HepG2 (cell line): ENCODE measurements around the gene MYH10. TPM values are rescaled to one million over a fixed set of nuclear protein-coding genes. Genes with fewer than 3 reads are reported as not detected.

Experiments used
- BRCA1 ChIP-seq: sonication (generic); formaldehyde crosslinking; IDR thresholded peaks from 2 replicates; pipeline ENCODE4 v1.4.0; 2020; ENCODE audit warnings: missing genetic modification reagents
- DNMT1 ChIP-seq: sonication (generic); formaldehyde crosslinking; IDR thresholded peaks from 2 replicates; pipeline ENCODE4 v1.5.1; 2020; ENCODE audit warnings: mild to moderate bottlenecking, missing genetic modification reagents
- MXI1 ChIP-seq: IDR thresholded peaks from 3 replicates; pipeline ENCODE4 v1.6.1; 2012; ENCODE audit warnings: low read depth, low read length, inconsistent platforms, borderline replicate concordance
- MZF1 ChIP-seq: sonication (generic); formaldehyde crosslinking; IDR thresholded peaks from 2 replicates; pipeline ENCODE4 v1.8.1; 2023; ENCODE audit warnings: mild to moderate bottlenecking, missing genetic modification reagents, borderline replicate concordance
- NFIB ChIP-seq: sonication (generic); formaldehyde crosslinking; IDR thresholded peaks from 2 replicates; pipeline ENCODE4 v1.9.0; 2021; ENCODE audit warnings: missing genetic modification reagents, mild to moderate bottlenecking, borderline replicate concordance
- PAF1 ChIP-seq: IDR thresholded peaks from 2 replicates; pipeline ENCODE4 v1.6.1; 2016; ENCODE audit warnings: missing genetic modification reagents, missing compliant biosample characterization
- PHF21A ChIP-seq: sonication (generic); formaldehyde crosslinking; IDR thresholded peaks from 2 replicates; pipeline ENCODE4 v1.5.0; 2020; ENCODE audit warnings: mild to moderate bottlenecking, missing genetic modification reagents
- SRY ChIP-seq: sonication (generic); formaldehyde crosslinking; IDR thresholded peaks from 2 replicates; pipeline ENCODE4 v1.8.0; 2022; ENCODE audit warnings: mild to moderate bottlenecking, missing genetic modification reagents
- SSRP1 ChIP-seq: IDR thresholded peaks from 2 replicates; pipeline ENCODE4 v1.6.1; 2016; ENCODE audit warnings: control low read depth
- TCF7L2 ChIP-seq: IDR thresholded peaks from 2 replicates; pipeline ENCODE4 v1.6.1; 2011; ENCODE audit warnings: mild to moderate bottlenecking, low read depth, low read length, moderate library complexity
- U2AF1 ChIP-seq: fragments of 200-400 bp; formaldehyde crosslinking; optimal IDR thresholded peaks from 2 replicates; pipeline ENCODE3; 2017; ENCODE audit warnings: mild to moderate bottlenecking, low read depth, low read length
- ZFP62 ChIP-seq: sonication (generic); formaldehyde crosslinking; IDR thresholded peaks from 2 replicates; pipeline ENCODE4 v1.4.0; 2020; ENCODE audit warnings: missing genetic modification reagents
- ZNF143 ChIP-seq: sonication (generic); formaldehyde crosslinking; IDR thresholded peaks from 2 replicates; pipeline ENCODE4 v1.4.0; 2020; ENCODE audit warnings: missing genetic modification reagents
- ZNF235 ChIP-seq: sonication (generic); formaldehyde crosslinking; IDR thresholded peaks from 2 replicates; pipeline ENCODE4 v1.8.1; 2023; ENCODE audit warnings: mild to moderate bottlenecking, missing genetic modification reagents, borderline replicate concordance
- ZNF280B ChIP-seq: sonication (generic); formaldehyde crosslinking; IDR thresholded peaks from 2 replicates; pipeline ENCODE4 v1.5.0; 2020; ENCODE audit warnings: missing genetic modification reagents, mild to moderate bottlenecking, borderline replicate concordance
- ZNF563 ChIP-seq: sonication (generic); formaldehyde crosslinking; IDR thresholded peaks from 2 replicates; pipeline ENCODE4 v1.8.0; 2022; ENCODE audit warnings: mild to moderate bottlenecking, moderate library complexity, missing genetic modification reagents
- ZNF746 ChIP-seq: sonication (generic); formaldehyde crosslinking; IDR thresholded peaks from 2 replicates; pipeline ENCODE4 v1.8.0; 2022; ENCODE audit warnings: mild to moderate bottlenecking, missing genetic modification reagents
- ZSCAN12 ChIP-seq: sonication (generic); formaldehyde crosslinking; IDR thresholded peaks from 2 replicates; pipeline ENCODE4 v1.9.0; 2021; ENCODE audit warnings: mild to moderate bottlenecking, missing genetic modification reagents
- ZSCAN25 ChIP-seq: sonication (generic); formaldehyde crosslinking; IDR thresholded peaks from 2 replicates; pipeline ENCODE4 v1.8.0; 2022; ENCODE audit warnings: mild to moderate bottlenecking, missing genetic modification reagents
- ZZZ3 ChIP-seq: sonication (generic); formaldehyde crosslinking; IDR thresholded peaks from 2 replicates; pipeline ENCODE4 v1.4.0; 2020; ENCODE audit warnings: missing genetic modification reagents, mild to moderate bottlenecking, borderline replicate concordance
- polyA plus RNA-seq, 8 experiments: library from polyadenylated mRNA; depleted of rRNA in 3 of 8; stranded (reverse) in 7 of 8; unstranded in 1 of 8; fragments of >200 nt; fragmentation: Illumina TruSeq in 4 of 8; extraction: Trizol in 4 of 8; gene quantifications; 2 replicates each; pipeline versions ENCODE4 v1.2.1 to v1.2.3, GENCODE V29; 2011 to 2016; ENCODE audit warnings: low read depth in 4 of 8, missing spikeins in 1 of 8, mixed read lengths in 1 of 8; ENCODE audit not compliant: insufficient read depth in 1 of 8
- total RNA-seq, 5 experiments: library from RNA; depleted of rRNA; stranded (reverse); fragments of >200 nt; fragmentation: Illumina TruSeq; extraction: Trizol; gene quantifications; 2 replicates each; pipeline ENCODE4 v1.2.3, GENCODE V29; 2016; ENCODE audit warnings: low read depth in 1 of 5
- TF ChIP-seq, protein P1 (sequence below): sonication (generic); formaldehyde crosslinking; conservative IDR thresholded peaks from 2 replicates; pipeline ENCODE4 v1.4.0; 2020; ENCODE audit warnings: missing genetic modification reagents
- TF ChIP-seq, protein P2 (sequence below): sonication (generic); formaldehyde crosslinking; IDR thresholded peaks from 2 replicates; pipeline ENCODE4 v1.4.0; 2020; ENCODE audit warnings: missing genetic modification reagents

Gene MYH10
- total and polyA plus RNA-seq, 2 of the 13 experiments (the other 11 are each of a cell fraction or from before 2014, with no cell fraction given) = 43.4 to 68.6 TPM

DNA sequence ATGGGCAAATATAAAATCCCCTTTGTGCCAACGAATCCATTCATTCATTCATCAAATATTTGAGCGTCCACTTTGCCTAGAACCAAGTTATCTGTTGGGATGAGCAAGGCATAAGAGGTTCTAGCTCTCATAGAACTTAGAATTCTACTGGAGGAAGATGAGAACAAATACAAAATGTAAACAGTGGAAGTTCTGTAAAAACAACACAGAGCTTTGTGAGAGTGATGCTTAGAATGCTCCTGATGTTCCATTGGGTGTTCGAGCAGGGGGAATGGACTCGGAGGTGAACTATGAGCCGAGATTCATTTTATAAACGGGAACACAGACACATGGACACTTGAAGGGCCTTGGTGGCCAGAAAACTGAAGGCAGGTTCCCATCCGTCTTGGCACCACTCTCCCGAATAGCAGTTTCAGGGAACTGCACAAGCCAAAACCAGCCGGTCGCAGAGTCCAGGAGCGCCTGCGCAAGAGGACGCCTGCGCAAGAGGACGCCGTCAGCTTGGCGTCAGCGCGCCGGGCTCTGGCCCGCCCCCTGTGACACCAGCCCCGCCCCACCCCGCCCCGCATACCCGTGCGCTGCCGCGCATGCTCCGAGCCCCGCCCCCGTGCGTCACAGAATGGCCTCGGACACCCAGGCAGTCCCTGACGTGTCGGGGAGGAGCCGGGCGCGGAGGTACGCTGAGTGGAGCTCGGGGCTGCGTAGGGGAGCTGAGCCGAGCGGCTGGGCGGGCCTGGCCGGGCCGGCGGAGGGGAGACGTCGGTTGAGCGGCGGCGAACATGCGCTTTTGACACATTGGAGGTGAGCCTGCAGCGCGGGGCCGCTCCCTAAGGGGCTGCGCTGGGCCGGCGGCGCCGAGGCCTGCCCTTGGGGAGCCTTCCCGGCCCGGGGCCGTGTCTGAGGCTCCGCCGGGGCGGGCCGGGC, 195.0 kb downstream of the MYH10 start, which contains the start of gene NDEL1 (continued):
- TF ChIP-seq SRY (CRISPR knock-in tag) (peak; percentile 79; the same call in 1 of the 2 replicates), ZNF143 (CRISPR knock-in tag) (peak; percentile 48; the same call in 1 of the 2 replicates), ZSCAN25 (CRISPR knock-in tag) (no peak), U2AF1 (no peak), ZFP62 (CRISPR knock-in tag) (no peak; the same call in 1 of the 2 replicates), ZNF280B (CRISPR knock-in tag) (no peak), ZZZ3 (CRISPR knock-in tag) (no peak), ZNF235 (CRISPR knock-in tag) (0 out of 2 replicates have a peak, but pooled peaks have one; percentile 24), PAF1 (no peak), DNMT1 (CRISPR knock-in tag) (no peak), ZSCAN12 (CRISPR knock-in tag) (no peak), MZF1 (CRISPR knock-in tag) (no peak), TCF7L2 (no peak), NFIB (CRISPR knock-in tag) (no peak), ZNF746 (CRISPR knock-in tag) (no peak), PHF21A (no peak), SSRP1 (no peak), ZNF563 (CRISPR knock-in tag) (peak; percentile 30; the same call in 1 of the 2 replicates), MXI1 (peak; percentile 89; the same call in 2 of the 3 replicates), BRCA1 (CRISPR knock-in tag) (peak; percentile 76; the same call in 1 of the 2 replicates)
- TF ChIP-seq, protein P1, sequence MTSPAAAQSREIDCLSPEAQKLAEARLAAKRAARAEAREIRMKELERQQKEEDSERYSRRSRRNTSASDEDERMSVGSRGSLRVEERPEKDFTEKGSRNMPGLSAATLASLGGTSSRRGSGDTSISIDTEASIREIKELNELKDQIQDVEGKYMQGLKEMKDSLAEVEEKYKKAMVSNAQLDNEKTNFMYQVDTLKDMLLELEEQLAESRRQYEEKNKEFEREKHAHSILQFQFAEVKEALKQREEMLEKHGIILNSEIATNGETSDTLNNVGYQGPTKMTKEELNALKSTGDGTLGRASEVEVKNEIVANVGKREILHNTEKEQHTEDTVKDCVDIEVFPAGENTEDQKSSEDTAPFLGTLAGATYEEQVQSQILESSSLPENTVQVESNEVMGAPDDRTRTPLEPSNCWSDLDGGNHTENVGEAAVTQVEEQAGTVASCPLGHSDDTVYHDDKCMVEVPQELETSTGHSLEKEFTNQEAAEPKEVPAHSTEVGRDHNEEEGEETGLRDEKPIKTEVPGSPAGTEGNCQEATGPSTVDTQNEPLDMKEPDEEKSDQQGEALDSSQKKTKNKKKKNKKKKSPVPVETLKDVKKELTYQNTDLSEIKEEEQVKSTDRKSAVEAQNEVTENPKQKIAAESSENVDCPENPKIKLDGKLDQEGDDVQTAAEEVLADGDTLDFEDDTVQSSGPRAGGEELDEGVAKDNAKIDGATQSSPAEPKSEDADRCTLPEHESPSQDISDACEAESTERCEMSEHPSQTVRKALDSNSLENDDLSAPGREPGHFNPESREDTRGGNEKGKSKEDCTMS = no peak
- TF ChIP-seq, protein P2, sequence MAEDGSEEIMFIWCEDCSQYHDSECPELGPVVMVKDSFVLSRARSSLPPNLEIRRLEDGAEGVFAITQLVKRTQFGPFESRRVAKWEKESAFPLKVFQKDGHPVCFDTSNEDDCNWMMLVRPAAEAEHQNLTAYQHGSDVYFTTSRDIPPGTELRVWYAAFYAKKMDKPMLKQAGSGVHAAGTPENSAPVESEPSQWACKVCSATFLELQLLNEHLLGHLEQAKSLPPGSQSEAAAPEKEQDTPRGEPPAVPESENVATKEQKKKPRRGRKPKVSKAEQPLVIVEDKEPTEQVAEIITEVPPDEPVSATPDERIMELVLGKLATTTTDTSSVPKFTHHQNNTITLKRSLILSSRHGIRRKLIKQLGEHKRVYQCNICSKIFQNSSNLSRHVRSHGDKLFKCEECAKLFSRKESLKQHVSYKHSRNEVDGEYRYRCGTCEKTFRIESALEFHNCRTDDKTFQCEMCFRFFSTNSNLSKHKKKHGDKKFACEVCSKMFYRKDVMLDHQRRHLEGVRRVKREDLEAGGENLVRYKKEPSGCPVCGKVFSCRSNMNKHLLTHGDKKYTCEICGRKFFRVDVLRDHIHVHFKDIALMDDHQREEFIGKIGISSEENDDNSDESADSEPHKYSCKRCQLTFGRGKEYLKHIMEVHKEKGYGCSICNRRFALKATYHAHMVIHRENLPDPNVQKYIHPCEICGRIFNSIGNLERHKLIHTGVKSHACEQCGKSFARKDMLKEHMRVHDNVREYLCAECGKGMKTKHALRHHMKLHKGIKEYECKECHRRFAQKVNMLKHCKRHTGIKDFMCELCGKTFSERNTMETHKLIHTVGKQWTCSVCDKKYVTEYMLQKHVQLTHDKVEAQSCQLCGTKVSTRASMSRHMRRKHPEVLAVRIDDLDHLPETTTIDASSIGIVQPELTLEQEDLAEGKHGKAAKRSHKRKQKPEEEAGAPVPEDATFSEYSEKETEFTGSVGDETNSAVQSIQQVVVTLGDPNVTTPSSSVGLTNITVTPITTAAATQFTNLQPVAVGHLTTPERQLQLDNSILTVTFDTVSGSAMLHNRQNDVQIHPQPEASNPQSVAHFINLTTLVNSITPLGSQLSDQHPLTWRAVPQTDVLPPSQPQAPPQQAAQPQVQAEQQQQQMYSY (CRISPR knock-in tag) = 0 out of 2 replicates have a peak, but pooled peaks have one; percentile 59
